HepG2 (cell line): ENCODE measurements around the gene SEMA3C. TPM values are rescaled to one million over a fixed set of nuclear protein-coding genes. Genes with fewer than 3 reads are reported as not detected.

Experiments used
- ATAC-seq: fragments of 200-7000 bp; cut with Tn5 transposase; 3 replicates; pipeline ENCODE4 v1.9.1; 2020; ENCODE audit warnings: mild to moderate bottlenecking, moderate library complexity
- BruUV-seq: library from RNA; stranded (reverse); fragments of 400-500 nt; replicated peaks from 2 replicates; lab custom pipeline; 2021; lab: Mats Ljungman, UMichigan
- CTCF ChIA-PET: fragments of 300-600 bp; formaldehyde crosslinking; extraction: SDS; loops from one replicate; lab custom pipeline; 2021; ENCODE audit warnings: low total read pairs, inconsistent platforms, low intra/inter-chr PET ratio; lab: Yijun Ruan, JAX
- POLR2A ChIA-PET: fragments of 350-600 bp; sonication (Branson Sonifier 250); formaldehyde crosslinking; loops from one replicate; lab custom pipeline; 2020; ENCODE audit warnings: antibody characterized with exemption, inconsistent platforms; lab: Yijun Ruan, JAX
- DNase-seq: peaks from one replicate; pipeline ENCODE4 v3.0.0-alpha.2; 2015; ENCODE audit warnings: low spot score
- FAIRE-seq: peaks from 3 replicates; lab custom pipeline; 2011; peaks lifted over from hg19 to GRCh38; lab: Jason Lieb, UNC
- H2AFZ ChIP-seq: one replicate; pipeline ENCODE4 v1.6.1; 2011; ENCODE audit warnings: low read length, inconsistent platforms
- H3K27ac ChIP-seq: fragments of 300-600 bp; 3 replicates; pipeline ENCODE4 v1.8.0; 2011; ENCODE audit warnings: mixed run types, mild to moderate bottlenecking, mixed read lengths, low read length, inconsistent platforms; ENCODE audit not compliant: insufficient read depth; ENCODE audit errors: extremely low read length
- H3K27me3 ChIP-seq, 2 experiments: fragments of 200-600 bp in 1 of 2; 2 replicates in 1 of 2; 3 replicates in 1 of 2; pipeline versions ENCODE4 v1.6.0 to v1.8.0; 2011; ENCODE audit warnings: low read length in 2 of 2, mild to moderate bottlenecking in 2 of 2, moderate library complexity in 2 of 2, inconsistent platforms in 1 of 2; ENCODE audit not compliant: insufficient read depth in 2 of 2, control insufficient read depth in 1 of 2
- H3K36me3 ChIP-seq, 2 experiments: fragments of 200-600 bp in 1 of 2; replicated peaks in 1 of 2; 2 replicates in 1 of 2; 3 replicates in 1 of 2; pipeline versions ENCODE4 v1.5.1 to v1.8.0; 2011; ENCODE audit warnings: low read length in 2 of 2, inconsistent platforms in 1 of 2; ENCODE audit not compliant: insufficient read depth in 2 of 2, control insufficient read depth in 1 of 2
- H3K4me1 ChIP-seq: 2 replicates; pipeline ENCODE4 v1.5.1; 2012; ENCODE audit warnings: low read length, inconsistent platforms; ENCODE audit not compliant: insufficient read depth
- H3K4me2 ChIP-seq: 2 replicates; pipeline ENCODE4 v1.6.0; 2011; ENCODE audit warnings: low read depth, low read length, inconsistent platforms
- H3K4me3 ChIP-seq, 3 experiments: fragments of 200-600 bp in 1 of 3; sonication (generic), shearing (Covaris generic) in 1 of 3; replicated peaks in 1 of 3; 2 replicates each; pipeline ENCODE4 v1.5.1; 2011 to 2016; ENCODE audit warnings: low read length in 3 of 3, inconsistent platforms in 2 of 3, low read depth in 2 of 3, mild to moderate bottlenecking in 2 of 3, control low read depth in 1 of 3, mixed read lengths in 1 of 3; ENCODE audit not compliant: insufficient read depth in 1 of 3
- H3K79me2 ChIP-seq: one replicate; pipeline ENCODE4 v1.6.1; 2011; ENCODE audit warnings: low read length, inconsistent platforms; ENCODE audit not compliant: insufficient read depth
- H3K9ac ChIP-seq: 2 replicates; pipeline ENCODE4 v1.6.0; 2011; ENCODE audit warnings: mild to moderate bottlenecking, low read depth, low read length, inconsistent platforms; ENCODE audit not compliant: insufficient read depth
- H3K9me3 ChIP-seq: 2 replicates; pipeline ENCODE4 v1.5.1; 2012; ENCODE audit warnings: mild to moderate bottlenecking, low read length
- H4K20me1 ChIP-seq: 2 replicates; pipeline ENCODE4 v1.6.0; 2011; ENCODE audit warnings: inconsistent platforms, mild to moderate bottlenecking, low read length, moderate library complexity; ENCODE audit not compliant: insufficient read depth
- ATF7 ChIP-seq, 2 experiments: fragments of 450-650 bp in 1 of 2; sonication (generic) in 1 of 2; formaldehyde crosslinking in 1 of 2; IDR thresholded peaks; 2 replicates each; pipeline versions ENCODE4 v1.4.0 to v1.6.1; 2016 to 2020; ENCODE audit warnings: antibody characterized with exemption in 1 of 2, mild to moderate bottlenecking in 1 of 2, missing genetic modification reagents in 1 of 2
- ATM ChIP-seq: fragments of 450-650 bp; IDR thresholded peaks from 2 replicates; pipeline ENCODE4 v1.7.1; 2017; ENCODE audit warnings: mild to moderate bottlenecking, borderline replicate concordance
- EED ChIP-seq: sonication (generic); formaldehyde crosslinking; IDR thresholded peaks from 2 replicates; pipeline ENCODE4 v1.5.0; 2020; ENCODE audit warnings: mild to moderate bottlenecking, missing genetic modification reagents
- KLF11 ChIP-seq: IDR thresholded peaks from 2 replicates; pipeline ENCODE4 v1.6.1; 2016; ENCODE audit warnings: missing compliant biosample characterization
- NFRKB ChIP-seq: fragments of 450-650 bp; IDR thresholded peaks from 2 replicates; pipeline ENCODE4 v1.6.1; 2017
- NR2F6 ChIP-seq, 2 experiments: IDR thresholded peaks; 2 replicates each; pipeline ENCODE4 v1.6.1; 2016; ENCODE audit warnings: antibody characterized with exemption in 1 of 2, mild to moderate bottlenecking in 1 of 2
- SOX5 ChIP-seq: IDR thresholded peaks from 2 replicates; pipeline ENCODE4 v1.6.1; 2016; ENCODE audit warnings: borderline replicate concordance
- ZBTB20 ChIP-seq: sonication (generic); formaldehyde crosslinking; IDR thresholded peaks from 2 replicates; pipeline ENCODE4 v1.8.1; 2023; ENCODE audit warnings: missing genetic modification reagents, low read depth, mild to moderate bottlenecking, borderline replicate concordance
- ZBTB3 ChIP-seq: sonication (generic); formaldehyde crosslinking; IDR thresholded peaks from 2 replicates; pipeline ENCODE4 v1.4.0; 2020; ENCODE audit warnings: low read depth, mild to moderate bottlenecking, moderate library complexity, missing genetic modification reagents, borderline replicate concordance
- ZBTB42 ChIP-seq: sonication (generic); formaldehyde crosslinking; IDR thresholded peaks from 2 replicates; pipeline ENCODE4 v1.5.0; 2020; ENCODE audit warnings: mild to moderate bottlenecking, missing genetic modification reagents
- ZNF335 ChIP-seq: sonication (generic); formaldehyde crosslinking; IDR thresholded peaks from 2 replicates; pipeline ENCODE4 v1.4.0; 2020; ENCODE audit warnings: missing genetic modification reagents
- ZNF782 ChIP-seq: sonication (generic); formaldehyde crosslinking; IDR thresholded peaks from 2 replicates; pipeline ENCODE4 v1.4.0; 2020; ENCODE audit warnings: missing genetic modification reagents, mild to moderate bottlenecking, borderline replicate concordance
- ZSCAN21 ChIP-seq: sonication (generic); formaldehyde crosslinking; IDR thresholded peaks from 2 replicates; pipeline ENCODE4 v1.8.0; 2022; ENCODE audit warnings: mild to moderate bottlenecking, missing genetic modification reagents, moderate library complexity, borderline replicate concordance
- WGBS: methylation state at CpG from one replicate; pipeline ENCODE4 v1.1.6; 2017; ENCODE audit warnings: low lambda C conversion rate; 5-methylcytosine and 5-hydroxymethylcytosine counted together
- in situ Hi-C: cut with HindIII; loops from 2 replicates; pipeline ENCODE4 v1.10.0; 2017; ENCODE audit warnings: low pct_unique_long_range_greater_than_20kb; ENCODE audit not compliant: extremely low pct_ligation_motif_present
- intact Hi-C: fragments of 100-400 bp; cut with micrococcal nuclease; formaldehyde crosslinking; loops from one replicate; pipeline ENCODE4 v1.10.0; 2022; ENCODE audit not compliant: unreplicated experiment
- polyA plus RNA-seq, 8 experiments: library from polyadenylated mRNA; depleted of rRNA in 3 of 8; stranded (reverse) in 7 of 8; unstranded in 1 of 8; fragments of >200 nt; fragmentation: Illumina TruSeq in 4 of 8; extraction: Trizol in 4 of 8; gene quantifications; 2 replicates each; pipeline versions ENCODE4 v1.2.1 to v1.2.3, GENCODE V29; 2011 to 2016; ENCODE audit warnings: low read depth in 4 of 8, missing spikeins in 1 of 8, mixed read lengths in 1 of 8; ENCODE audit not compliant: insufficient read depth in 1 of 8
- total RNA-seq, 5 experiments: library from RNA; depleted of rRNA; stranded (reverse); fragments of >200 nt; fragmentation: Illumina TruSeq; extraction: Trizol; gene quantifications; 2 replicates each; pipeline ENCODE4 v1.2.3, GENCODE V29; 2016; ENCODE audit warnings: low read depth in 1 of 5
- TF ChIP-seq, protein P1 (sequence below): sonication (generic); formaldehyde crosslinking; IDR thresholded peaks from 2 replicates; pipeline ENCODE4 v1.8.0; 2022; ENCODE audit warnings: mild to moderate bottlenecking, missing genetic modification reagents
- TF ChIP-seq, protein P2 (sequence below): sonication (generic); formaldehyde crosslinking; IDR thresholded peaks from 2 replicates; pipeline ENCODE4 v1.4.0; 2020; ENCODE audit warnings: mild to moderate bottlenecking, missing genetic modification reagents
- TF ChIP-seq, protein P3 (sequence below): sonication (generic); IDR thresholded peaks from 2 replicates; pipeline ENCODE4 v1.6.1; 2016; ENCODE audit warnings: low read depth, borderline replicate concordance
- TF ChIP-seq, protein P4 (sequence below): sonication (generic); formaldehyde crosslinking; IDR thresholded peaks from 2 replicates; pipeline ENCODE4 v1.5.0; 2020; ENCODE audit warnings: missing genetic modification reagents

Gene SEMA3C
- total and polyA plus RNA-seq, 2 of the 13 experiments (the other 11 are each of a cell fraction or from before 2014, with no cell fraction given): 0.05 to 0.13 TPM

DNA sequence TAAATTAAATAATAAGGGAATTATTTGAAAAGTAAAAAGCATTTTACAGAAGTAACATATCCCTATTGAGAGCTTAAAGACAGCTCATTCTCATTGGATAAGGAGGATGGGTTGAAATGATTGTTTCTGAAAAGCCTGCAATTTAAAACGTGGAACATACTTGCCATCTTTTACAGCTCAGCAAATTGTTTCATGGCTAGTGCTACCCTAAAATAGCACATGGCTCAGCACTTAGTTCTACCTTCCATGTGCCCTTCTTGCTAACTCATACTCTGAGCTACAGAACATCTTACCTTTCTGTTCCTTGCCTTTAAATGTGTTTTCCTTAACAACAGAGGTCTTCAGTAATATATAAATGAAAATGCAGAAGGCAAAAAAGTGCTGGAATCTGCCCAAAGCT lies 8.6 kb downstream of the SEMA3C start:
- no peak for FAIRE-seq
- Histone ChIP-seq H3K4me3 (no peak overlapping the region), H3K9me3 (no peaks in the 10 kb centered on the region), H3K79me2 (no peaks in the 10 kb centered on the region), H3K9ac (no peak overlapping the region), H2AFZ (no peak overlapping the region), H3K27me3 (no peaks in the 10 kb centered on the region), H3K36me3 (no peaks in the 10 kb centered on the region), H4K20me1 (no peaks in the 10 kb centered on the region), H3K4me2 (no peak overlapping the region), H3K4me1 (no peaks in the 10 kb centered on the region), H3K27ac (no peak overlapping the region)
- no TSS peak for BruUV-seq
- intact Hi-C loops: no loop called here
- POLR2A ChIA-PET: no interaction called here
- 4% methylated on average over 1 of the region's 1 CpG for WGBS
- in situ Hi-C loops: loop anchor here (25.0 kb wide), 1 partner anchor 552 kb away; no protein-coding TSS in a partner anchor
- no peak for DNase-seq
- CTCF ChIA-PET: no interaction called here
- TF ChIP-seq ZBTB20 (no peak), ZSCAN21 (no peak), ZBTB3 (CRISPR knock-in tag) (no peak), ATM (no peak), EED (CRISPR knock-in tag) (no peak), ZBTB42 (CRISPR knock-in tag) (no peak), SOX5 (no peak), ATF7 (IDR thresholded peaks at IDR 0.05) (no peak), ATF7 (CRISPR knock-in tag; IDR thresholded peaks at IDR 0.05) (no peak), KLF11 (CRISPR knock-in tag) (no peak), ZNF782 (CRISPR knock-in tag) (no peak), NFRKB (no peak), ZNF335 (CRISPR knock-in tag) (no peak), NR2F6 (IDR thresholded peaks at IDR 0.05) (no peak), NR2F6 (CRISPR knock-in tag; IDR thresholded peaks at IDR 0.05) (no peak)
- TF ChIP-seq, protein P1, sequence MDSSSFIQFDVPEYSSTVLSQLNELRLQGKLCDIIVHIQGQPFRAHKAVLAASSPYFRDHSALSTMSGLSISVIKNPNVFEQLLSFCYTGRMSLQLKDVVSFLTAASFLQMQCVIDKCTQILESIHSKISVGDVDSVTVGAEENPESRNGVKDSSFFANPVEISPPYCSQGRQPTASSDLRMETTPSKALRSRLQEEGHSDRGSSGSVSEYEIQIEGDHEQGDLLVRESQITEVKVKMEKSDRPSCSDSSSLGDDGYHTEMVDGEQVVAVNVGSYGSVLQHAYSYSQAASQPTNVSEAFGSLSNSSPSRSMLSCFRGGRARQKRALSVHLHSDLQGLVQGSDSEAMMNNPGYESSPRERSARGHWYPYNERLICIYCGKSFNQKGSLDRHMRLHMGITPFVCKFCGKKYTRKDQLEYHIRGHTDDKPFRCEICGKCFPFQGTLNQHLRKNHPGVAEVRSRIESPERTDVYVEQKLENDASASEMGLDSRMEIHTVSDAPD: no peak
- TF ChIP-seq, protein P2, sequence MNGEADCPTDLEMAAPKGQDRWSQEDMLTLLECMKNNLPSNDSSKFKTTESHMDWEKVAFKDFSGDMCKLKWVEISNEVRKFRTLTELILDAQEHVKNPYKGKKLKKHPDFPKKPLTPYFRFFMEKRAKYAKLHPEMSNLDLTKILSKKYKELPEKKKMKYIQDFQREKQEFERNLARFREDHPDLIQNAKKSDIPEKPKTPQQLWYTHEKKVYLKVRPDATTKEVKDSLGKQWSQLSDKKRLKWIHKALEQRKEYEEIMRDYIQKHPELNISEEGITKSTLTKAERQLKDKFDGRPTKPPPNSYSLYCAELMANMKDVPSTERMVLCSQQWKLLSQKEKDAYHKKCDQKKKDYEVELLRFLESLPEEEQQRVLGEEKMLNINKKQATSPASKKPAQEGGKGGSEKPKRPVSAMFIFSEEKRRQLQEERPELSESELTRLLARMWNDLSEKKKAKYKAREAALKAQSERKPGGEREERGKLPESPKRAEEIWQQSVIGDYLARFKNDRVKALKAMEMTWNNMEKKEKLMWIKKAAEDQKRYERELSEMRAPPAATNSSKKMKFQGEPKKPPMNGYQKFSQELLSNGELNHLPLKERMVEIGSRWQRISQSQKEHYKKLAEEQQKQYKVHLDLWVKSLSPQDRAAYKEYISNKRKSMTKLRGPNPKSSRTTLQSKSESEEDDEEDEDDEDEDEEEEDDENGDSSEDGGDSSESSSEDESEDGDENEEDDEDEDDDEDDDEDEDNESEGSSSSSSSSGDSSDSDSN: no peak
- TF ChIP-seq, protein P3, sequence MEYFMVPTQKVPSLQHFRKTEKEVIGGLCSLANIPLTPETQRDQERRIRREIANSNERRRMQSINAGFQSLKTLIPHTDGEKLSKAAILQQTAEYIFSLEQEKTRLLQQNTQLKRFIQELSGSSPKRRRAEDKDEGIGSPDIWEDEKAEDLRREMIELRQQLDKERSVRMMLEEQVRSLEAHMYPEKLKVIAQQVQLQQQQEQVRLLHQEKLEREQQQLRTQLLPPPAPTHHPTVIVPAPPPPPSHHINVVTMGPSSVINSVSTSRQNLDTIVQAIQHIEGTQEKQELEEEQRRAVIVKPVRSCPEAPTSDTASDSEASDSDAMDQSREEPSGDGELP: no peak
- TF ChIP-seq, protein P4, sequence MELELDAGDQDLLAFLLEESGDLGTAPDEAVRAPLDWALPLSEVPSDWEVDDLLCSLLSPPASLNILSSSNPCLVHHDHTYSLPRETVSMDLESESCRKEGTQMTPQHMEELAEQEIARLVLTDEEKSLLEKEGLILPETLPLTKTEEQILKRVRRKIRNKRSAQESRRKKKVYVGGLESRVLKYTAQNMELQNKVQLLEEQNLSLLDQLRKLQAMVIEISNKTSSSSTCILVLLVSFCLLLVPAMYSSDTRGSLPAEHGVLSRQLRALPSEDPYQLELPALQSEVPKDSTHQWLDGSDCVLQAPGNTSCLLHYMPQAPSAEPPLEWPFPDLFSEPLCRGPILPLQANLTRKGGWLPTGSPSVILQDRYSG (CRISPR knock-in tag): no peak
- no peak for ATAC-seq
